H1 (cell line): ENCODE results near the gene STK39. TPM values are rescaled to one million over a fixed set of nuclear protein-coding genes. Genes with fewer than 3 reads are reported as not detected.

Experiments
- CTCF ChIA-PET: fragments of 300-600 bp; sonication (Branson Sonifier 250); formaldehyde crosslinking; loops from one replicate; lab custom pipeline; 2021; ENCODE audit not compliant: partially characterized antibody; lab: Charles Lee
- POLR2A ChIA-PET: fragments of 300-600 bp; sonication (Branson Sonifier 250); formaldehyde crosslinking; loops from one replicate; lab custom pipeline; 2021; ENCODE audit warnings: inconsistent platforms; ENCODE audit not compliant: partially characterized antibody; lab: Charles Lee
- DNase-seq, 2 experiments: peaks; one replicate each; pipeline versions ENCODE4 v3.0.0 to v3.0.0-alpha.2; 2010 to 2022; ENCODE audit warnings: low spot score in 2 of 2, low read depth in 1 of 2, mixed read lengths in 1 of 2
- FAIRE-seq: peaks from 2 replicates; lab custom pipeline; 2011; peaks lifted over from hg19 to GRCh38; lab: Jason Lieb, UNC
- H2AFZ ChIP-seq: 2 replicates; pipeline ENCODE4 v1.8.1; 2012; ENCODE audit warnings: low read length, inconsistent platforms
- H2AK5ac ChIP-seq: 2 replicates; pipeline ENCODE4 v1.6.1; 2013; ENCODE audit warnings: low read depth, low read length
- H2BK120ac ChIP-seq: replicated peaks from 2 replicates; pipeline ENCODE3; 2013; ENCODE audit warnings: low read depth, low read length, inconsistent platforms
- H2BK12ac ChIP-seq: 2 replicates; pipeline ENCODE4 v1.6.1; 2013; ENCODE audit warnings: low read depth, low read length
- H2BK15ac ChIP-seq: 2 replicates; pipeline ENCODE4 v1.6.1; 2013; ENCODE audit warnings: low read length
- H2BK20ac ChIP-seq: 2 replicates; pipeline ENCODE4 v1.6.1; 2013; ENCODE audit warnings: low read length
- H2BK5ac ChIP-seq: 2 replicates; pipeline ENCODE4 v1.6.1; 2013; ENCODE audit warnings: low read depth, low read length
- H3K14ac ChIP-seq: 2 replicates; pipeline ENCODE4 v1.6.1; 2013; ENCODE audit warnings: inconsistent platforms; ENCODE audit not compliant: insufficient read length
- H3K18ac ChIP-seq: 2 replicates; pipeline ENCODE4 v1.6.1; 2013; ENCODE audit warnings: low read length; ENCODE audit errors: extremely low read depth
- H3K23ac ChIP-seq: 2 replicates; pipeline ENCODE4 v1.6.1; 2013; ENCODE audit warnings: inconsistent platforms; ENCODE audit not compliant: insufficient read length
- H3K23me2 ChIP-seq: 2 replicates; pipeline ENCODE4 v1.6.1; 2013; ENCODE audit warnings: low read depth, low read length
- H3K27ac ChIP-seq: 2 replicates; pipeline ENCODE4 v1.6.1; 2011; ENCODE audit warnings: low read depth, low read length, inconsistent platforms
- H3K27me3 ChIP-seq, 4 experiments: replicated peaks in 1 of 4; 1 replicate in 1 of 4; 2 replicates in 3 of 4; pipeline versions ENCODE4 v1.6.1 to v1.8.1; 2011 to 2013; ENCODE audit warnings: low read length in 3 of 4, mild to moderate bottlenecking in 3 of 4, inconsistent platforms in 2 of 4, mixed read lengths in 2 of 4, moderate library complexity in 1 of 4; ENCODE audit not compliant: control insufficient read depth in 3 of 4, insufficient read depth in 3 of 4; ENCODE audit errors: extremely low read depth in 1 of 4
- H3K36me3 ChIP-seq, 4 experiments: 2 replicates each; pipeline versions ENCODE4 v1.6.1 to v1.8.1; 2011 to 2013; ENCODE audit warnings: mild to moderate bottlenecking in 4 of 4, low read length in 3 of 4, moderate library complexity in 2 of 4, control low read depth in 1 of 4, inconsistent platforms in 1 of 4; ENCODE audit not compliant: insufficient read depth in 4 of 4, control insufficient read depth in 2 of 4
- H3K4ac ChIP-seq: replicated peaks from 2 replicates; pipeline ENCODE3; 2013; ENCODE audit warnings: low read length, low read depth, mixed read lengths, inconsistent platforms; ENCODE audit not compliant: insufficient read length
- H3K4me1 ChIP-seq, 4 experiments: replicated peaks in 1 of 4; 1 replicate in 1 of 4; 2 replicates in 3 of 4; pipeline versions ENCODE4 v1.6.1 to v1.8.1; 2011 to 2013; ENCODE audit warnings: low read length in 3 of 4, inconsistent platforms in 2 of 4, mixed read lengths in 1 of 4; ENCODE audit not compliant: insufficient read depth in 4 of 4, control insufficient read depth in 3 of 4
- H3K4me2 ChIP-seq, 2 experiments: 2 replicates each; pipeline versions ENCODE4 v1.6.1 to v1.8.1; 2011 to 2013; ENCODE audit warnings: low read depth in 2 of 2, low read length in 2 of 2, control low read depth in 1 of 2, inconsistent platforms in 1 of 2, mild to moderate bottlenecking in 1 of 2; ENCODE audit not compliant: insufficient read depth in 1 of 2
- H3K4me3 ChIP-seq, 4 experiments: fragments of 200-600, 300-600 bp in 1 of 4; sonication (generic), shearing (Covaris generic), sonication (Bioruptor Twin) in 1 of 4; 2 replicates each; pipeline versions ENCODE4 v1.5.1 to v1.8.1; 2011 to 2016; ENCODE audit warnings: low read length in 4 of 4, low read depth in 3 of 4, control low read depth in 2 of 4, inconsistent platforms in 2 of 4, mild to moderate bottlenecking in 2 of 4, mixed read lengths in 1 of 4, moderate library complexity in 1 of 4; ENCODE audit not compliant: insufficient read depth in 2 of 4; ENCODE audit errors: extremely low read depth in 1 of 4
- H3K56ac ChIP-seq: replicated peaks from 2 replicates; pipeline ENCODE3; 2013; ENCODE audit warnings: low read depth, mild to moderate bottlenecking, mixed read lengths, low read length, inconsistent platforms; ENCODE audit not compliant: insufficient read length
- H3K79me1 ChIP-seq: 2 replicates; pipeline ENCODE4 v1.6.1; 2013; ENCODE audit warnings: low read depth, low read length, control low read depth
- H3K79me2 ChIP-seq, 2 experiments: 2 replicates each; pipeline versions ENCODE4 v1.6.1 to v1.8.1; 2012 to 2013; ENCODE audit warnings: low read length in 2 of 2, mild to moderate bottlenecking in 2 of 2, inconsistent platforms in 1 of 2; ENCODE audit not compliant: insufficient read depth in 2 of 2, control insufficient read depth in 1 of 2
- H3K9ac ChIP-seq, 4 experiments: replicated peaks in 1 of 4; 1 replicate in 1 of 4; 2 replicates in 3 of 4; pipeline versions ENCODE4 v1.6.1 to v1.8.1; 2011 to 2013; ENCODE audit warnings: low read depth in 3 of 4, low read length in 3 of 4, control low read depth in 2 of 4, mild to moderate bottlenecking in 2 of 4, moderate library complexity in 2 of 4, inconsistent platforms in 1 of 4; ENCODE audit errors: extremely low read depth in 1 of 4
- H3K9me3 ChIP-seq, 2 experiments: 2 replicates each; pipeline versions ENCODE4 v1.6.1 to v1.8.1; 2012 to 2013; ENCODE audit warnings: mild to moderate bottlenecking in 2 of 2, moderate library complexity in 2 of 2, control low read depth in 1 of 2, inconsistent platforms in 1 of 2, low read depth in 1 of 2, low read length in 1 of 2, mixed read lengths in 1 of 2; ENCODE audit not compliant: insufficient read depth in 2 of 2
- H4K20me1 ChIP-seq, 2 experiments: replicated peaks in 1 of 2; 2 replicates each; pipeline versions ENCODE3 to v1.8.1; 2011 to 2013; ENCODE audit warnings: inconsistent platforms in 2 of 2, low read length in 2 of 2, mild to moderate bottlenecking in 1 of 2; ENCODE audit not compliant: insufficient read depth in 2 of 2, control insufficient read depth in 1 of 2
- H4K5ac ChIP-seq: 2 replicates; pipeline ENCODE4 v1.6.1; 2013; ENCODE audit warnings: low read length, low read depth, mixed read lengths, inconsistent platforms; ENCODE audit not compliant: insufficient read length
- H4K8ac ChIP-seq: 2 replicates; pipeline ENCODE4 v1.8.0; 2013; ENCODE audit warnings: mild to moderate bottlenecking, moderate library complexity, low read length, inconsistent platforms; ENCODE audit not compliant: insufficient read depth; ENCODE audit errors: extremely low read depth
- H4K91ac ChIP-seq: replicated peaks from 2 replicates; pipeline ENCODE3; 2013; ENCODE audit warnings: low read length, mixed read lengths, inconsistent platforms; ENCODE audit not compliant: insufficient read length
- BACH1 ChIP-seq: IDR thresholded peaks from 2 replicates; pipeline ENCODE4 v1.6.1; 2012; ENCODE audit warnings: low read length, improper control_type of control experiment
- CBX5 ChIP-seq: fragments of 300-800, 300-1000 bp; sonication (generic); IDR thresholded peaks from 2 replicates; pipeline ENCODE4 v1.7.1; 2016; ENCODE audit warnings: antibody characterized with exemption, low read length, low read depth
- FOSL1 ChIP-seq: IDR thresholded peaks from 2 replicates; pipeline ENCODE4 v1.6.1; 2011; ENCODE audit warnings: mild to moderate bottlenecking, low read depth, low read length, moderate library complexity; ENCODE audit not compliant: insufficient read depth
- GABPA ChIP-seq: IDR thresholded peaks from 2 replicates; pipeline ENCODE4 v1.6.1; 2011; ENCODE audit warnings: mild to moderate bottlenecking, low read length, moderate library complexity, borderline replicate concordance; ENCODE audit not compliant: insufficient read depth
- HDAC2 ChIP-seq, 2 experiments: fragments of 300-600 bp in 1 of 2; sonication (generic) in 1 of 2; IDR thresholded peaks; 2 replicates each; pipeline ENCODE4 v1.6.1; 2011 to 2012; ENCODE audit warnings: low read depth in 2 of 2, low read length in 2 of 2, mild to moderate bottlenecking in 2 of 2, moderate library complexity in 2 of 2, borderline replicate concordance in 1 of 2, inconsistent platforms in 1 of 2
- SIN3A ChIP-seq, 2 experiments: IDR thresholded peaks in 1 of 2; conservative IDR thresholded peaks in 1 of 2; 2 replicates each; pipeline ENCODE4 v1.6.1; 2011 to 2012; ENCODE audit warnings: low read length in 2 of 2, improper control_type of control experiment in 1 of 2, low read depth in 1 of 2, mild to moderate bottlenecking in 1 of 2
- WGBS, 2 experiments: shearing (Covaris generic) in 1 of 2; methylation state at CpG; one replicate each; pipeline versions ENCODE4 v1.1.6 to v1.1.7; 2013 to 2015; ENCODE audit warnings: low lambda C conversion rate in 2 of 2, mixed read lengths in 2 of 2, inconsistent platforms in 1 of 2, low coverage in 1 of 2, missing lambda C conversion rate in 1 of 2; ENCODE audit not compliant: insufficient replicate concordance in 2 of 2, insufficient coverage in 1 of 2, insufficient read length in 1 of 2; ENCODE audit errors: extremely low coverage in 1 of 2, missing lambda C conversion rate in 1 of 2; 5-methylcytosine and 5-hydroxymethylcytosine counted together
- polyA plus RNA-seq, 7 experiments: library from polyadenylated mRNA; depleted of rRNA in 3 of 7; stranded (reverse) in 5 of 7; unstranded in 2 of 7; fragments of >200 nt in 5 of 7; fragments of 200-250 nt in 2 of 7; gene quantifications; 1 replicate in 5 of 7; 2 replicates in 1 of 7; 4 replicates in 1 of 7; pipeline versions ENCODE4 v1.2.1 to v1.2.3, GENCODE V29; 2011 to 2013; ENCODE audit warnings: missing spikeins in 2 of 7, mixed read lengths in 2 of 7
- total RNA-seq: library from RNA; stranded (reverse); fragmentation: NEBNext Ultra II Directional; extraction: Animal tissue kit (Norgen Biotek cat#: 25700); gene quantifications from 2 replicates; pipeline ENCODE4 v1.2.1, GENCODE V29; 2021
- TF ChIP-seq, protein P1 (sequence below): IDR thresholded peaks from 2 replicates; pipeline ENCODE4 v1.6.1; 2011; ENCODE audit warnings: low read length, improper control_type of control experiment
- TF ChIP-seq, protein P2 (sequence below): IDR thresholded peaks from 2 replicates; pipeline ENCODE4 v1.6.1; 2012; ENCODE audit warnings: inconsistent platforms

Gene STK39
- total and polyA plus RNA-seq, 2 of the 8 experiments (the other 6 are each of a cell fraction or from before 2014, with no cell fraction given): 13.7 to 23.8 TPM

DNA sequence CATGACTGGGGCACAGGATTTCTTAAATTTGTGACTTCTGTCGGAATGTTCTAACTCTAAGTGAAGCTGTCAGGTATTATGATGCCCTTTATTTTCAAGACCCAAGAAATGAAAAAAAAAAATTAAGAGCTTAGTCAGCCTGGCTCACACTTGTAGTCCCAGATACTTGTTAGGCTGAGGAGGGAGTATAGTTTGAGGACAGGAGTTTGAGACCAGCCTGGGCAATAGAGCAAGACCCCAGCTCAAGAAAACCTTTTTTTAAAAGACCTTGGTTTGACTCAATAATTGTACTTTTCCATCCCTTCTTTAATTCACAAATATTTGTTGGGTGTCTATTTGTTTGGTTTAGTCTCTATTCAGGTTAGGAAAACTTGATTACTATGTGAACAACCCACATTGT lies 310.0 kb downstream of the STK39 start:
- no peak overlapping the region for H3K4me2 ChIP-seq

More for the DNA sequence above, 310.0 kb downstream of the STK39 start:
- H3K27me3 ChIP-seq: no peaks in the 10 kb centered on the region
- TF ChIP-seq HDAC2 (IDR thresholded peaks at IDR 0.05; ENCODE audit: borderline replicate concordance in 1 of 2, low read depth in 2 of 2, low read length in 2 of 2): no peak
- TF ChIP-seq, protein P1, sequence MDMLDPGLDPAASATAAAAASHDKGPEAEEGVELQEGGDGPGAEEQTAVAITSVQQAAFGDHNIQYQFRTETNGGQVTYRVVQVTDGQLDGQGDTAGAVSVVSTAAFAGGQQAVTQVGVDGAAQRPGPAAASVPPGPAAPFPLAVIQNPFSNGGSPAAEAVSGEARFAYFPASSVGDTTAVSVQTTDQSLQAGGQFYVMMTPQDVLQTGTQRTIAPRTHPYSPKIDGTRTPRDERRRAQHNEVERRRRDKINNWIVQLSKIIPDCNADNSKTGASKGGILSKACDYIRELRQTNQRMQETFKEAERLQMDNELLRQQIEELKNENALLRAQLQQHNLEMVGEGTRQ: no peak
- TF ChIP-seq CBX5: no peak
- TF ChIP-seq, protein P2, sequence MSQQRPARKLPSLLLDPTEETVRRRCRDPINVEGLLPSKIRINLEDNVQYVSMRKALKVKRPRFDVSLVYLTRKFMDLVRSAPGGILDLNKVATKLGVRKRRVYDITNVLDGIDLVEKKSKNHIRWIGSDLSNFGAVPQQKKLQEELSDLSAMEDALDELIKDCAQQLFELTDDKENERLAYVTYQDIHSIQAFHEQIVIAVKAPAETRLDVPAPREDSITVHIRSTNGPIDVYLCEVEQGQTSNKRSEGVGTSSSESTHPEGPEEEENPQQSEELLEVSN: no peak
- TF ChIP-seq SIN3A (conservative IDR thresholded peaks at IDR 0.05 in 1 of 2, IDR thresholded peaks at IDR 0.05 in 1 of 2; ENCODE audit: low read depth in 1 of 2, low read length in 2 of 2): no peak
- no peak for TF ChIP-seq BACH1
- no peak for TF ChIP-seq FOSL1
- no peak for TF ChIP-seq GABPA
- no peak overlapping the region for H2BK120ac ChIP-seq
- H3K4me1 ChIP-seq: no peaks in the 10 kb centered on the region; a peak in 1 of 7 replicates
- H3K4me3 ChIP-seq: no peak overlapping the region
- no peak overlapping the region for H4K8ac ChIP-seq
- H2AFZ ChIP-seq: no peak overlapping the region
- H3K18ac ChIP-seq: no peak overlapping the region
- no peaks in the 10 kb centered on the region for H3K79me2 ChIP-seq
- H3K23ac ChIP-seq: no peak overlapping the region
- H3K79me1 ChIP-seq: no peaks in the 10 kb centered on the region
- H2BK12ac ChIP-seq: no peak overlapping the region
- CTCF ChIA-PET: interaction anchor here (0.6 to 1.9 kb wide), 5 partner anchors 8 to 1756 kb away, joined by 3 to 12 read pairs (median 4); no protein-coding TSS in a partner anchor
- H3K9me3 ChIP-seq: no peaks in the 10 kb centered on the region
- H4K5ac ChIP-seq: no peak overlapping the region
- 85% methylated on average over 1 of the region's 1 CpG; no CpG with 5 or more reads in 1 of the 2 experiments for WGBS, 2 experiments
- H3K14ac ChIP-seq: no peak overlapping the region
- H2BK20ac ChIP-seq: no peak overlapping the region
- no peak overlapping the region for H2BK5ac ChIP-seq
- no peak overlapping the region for H2AK5ac ChIP-seq
- H4K91ac ChIP-seq: no peak overlapping the region
- H3K27ac ChIP-seq: no peak overlapping the region
- H3K36me3 ChIP-seq: no peaks in the 10 kb centered on the region
- H3K56ac ChIP-seq: no peak overlapping the region
- DNase-seq (no peak), FAIRE-seq (no peak)
- POLR2A ChIA-PET: no interaction called here
- H3K23me2 ChIP-seq: no peaks in the 10 kb centered on the region
- H3K9ac ChIP-seq: no peak overlapping the region
- H4K20me1 ChIP-seq: no peaks in the 10 kb centered on the region
- no peak overlapping the region for H2BK15ac ChIP-seq
- H3K4ac ChIP-seq: no peak overlapping the region
